HG03097 (cell line): ENCODE results near the gene KRTAP5-6.

Experiments
- ATAC-seq: cut with Tn5 transposase; IDR thresholded peaks from one replicate; pipeline ENCODE4 v1.9.1; 2021; ENCODE audit not compliant: unreplicated experiment, low FRiP score

Gene KRTAP5-6

GRCh38 chr11:1732418-1733008, 35.5 kb downstream of the KRTAP5-6 start:
- ATAC-seq: no peak

DNA sequence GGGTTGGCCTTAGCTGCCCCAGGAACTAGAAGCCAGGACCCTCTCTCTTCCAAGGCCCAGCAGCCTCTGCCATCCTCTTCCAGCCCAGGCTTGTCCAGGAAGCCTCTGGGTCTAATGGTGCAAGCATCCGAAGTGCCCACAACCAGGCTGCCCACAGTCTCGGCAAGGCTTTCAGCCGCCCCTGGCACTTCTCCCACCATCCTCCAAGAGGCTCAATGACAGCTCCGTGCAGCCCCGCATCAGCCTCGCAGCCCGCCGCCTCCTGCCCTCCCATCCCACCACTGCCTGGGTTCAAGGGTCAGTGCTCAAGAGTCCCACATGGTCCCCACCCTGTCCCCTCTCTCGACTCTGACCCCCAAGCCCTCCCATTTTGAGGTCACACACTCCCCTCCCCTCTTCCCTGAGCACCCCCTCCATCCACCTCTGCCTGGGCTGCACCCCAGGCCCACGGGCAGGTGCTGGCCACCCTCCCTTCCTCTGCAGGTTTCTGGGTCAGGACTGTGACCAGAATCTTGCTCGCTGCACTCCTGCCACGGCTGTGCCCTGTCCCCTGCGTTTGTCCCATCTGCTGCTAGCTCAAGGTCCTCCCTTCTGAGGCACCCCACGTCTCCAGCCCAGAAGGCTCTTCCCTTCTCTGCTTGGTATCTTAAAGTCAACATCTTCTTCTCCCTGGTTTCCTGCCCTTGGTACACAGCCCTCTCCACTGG, 36.2 kb downstream of the KRTAP5-6 start:
- no peak for ATAC-seq

GRCh38 chr11:1733716-1734640, 37.0 kb downstream of the KRTAP5-6 start:
- ATAC-seq: no peak

GRCh38 chr11:1734641-1735081, 37.7 kb downstream of the KRTAP5-6 start:
- ATAC-seq: no peak

DNA sequence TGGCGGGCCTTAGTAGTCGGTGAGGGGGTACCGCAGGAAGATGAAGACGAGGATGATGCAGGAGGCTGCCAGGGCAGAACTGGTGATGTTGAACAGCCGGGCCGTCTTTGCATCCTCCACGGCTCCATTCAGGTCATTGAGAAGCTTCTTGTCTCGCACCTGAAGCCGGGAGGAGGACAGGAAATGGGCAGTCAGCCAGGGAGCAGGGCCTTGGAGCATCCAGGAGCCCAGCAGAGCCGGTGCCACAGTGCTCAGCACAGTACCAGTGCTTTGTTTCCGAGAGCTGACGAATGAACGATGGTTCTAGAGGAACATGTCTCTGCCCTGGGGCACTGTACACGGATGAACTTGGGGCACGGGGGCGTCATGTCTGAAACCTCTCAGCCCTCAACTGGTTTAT, 38.3 kb downstream of the KRTAP5-6 start:
- no peak for ATAC-seq

DNA sequence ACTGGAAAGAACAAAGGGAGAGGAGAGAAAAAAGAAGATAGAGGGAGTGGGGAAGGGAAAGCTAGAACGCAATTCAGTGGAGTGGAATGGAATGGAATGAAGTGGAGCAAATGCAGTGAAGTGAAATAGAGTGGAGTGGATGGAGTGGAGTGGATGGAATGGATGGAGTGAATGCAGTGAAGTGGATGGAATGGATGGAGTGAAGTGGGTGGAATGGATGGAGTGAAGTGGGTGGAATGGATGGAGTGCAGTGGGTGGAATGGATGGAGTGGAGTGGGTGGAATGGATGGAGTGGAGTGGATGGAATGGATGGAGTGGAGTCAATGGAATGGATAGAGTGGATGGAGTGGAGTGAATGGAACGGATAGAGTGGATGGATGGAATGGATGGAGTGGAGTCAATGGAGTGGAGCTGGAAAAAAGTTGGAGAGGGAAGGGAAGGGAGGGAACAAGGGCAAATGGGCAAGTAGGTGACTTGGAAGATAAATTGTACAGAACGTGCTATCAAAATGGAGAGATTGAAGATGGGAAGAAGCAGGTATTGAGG, 39.5 kb downstream of the KRTAP5-6 start:
- ATAC-seq: no peak

- no peak for ATAC-seq
These were observed 40.2 kb downstream of the KRTAP5-6 start for GRCh38 chr11:1737080-1737757.

GRCh38 chr11:1738380-1738779, 41.4 kb downstream of the KRTAP5-6 start:
- no peak for ATAC-seq

- ATAC-seq: no peak
These were observed 42.6 kb downstream of the KRTAP5-6 start for GRCh38 chr11:1739576-1739975.

DNA sequence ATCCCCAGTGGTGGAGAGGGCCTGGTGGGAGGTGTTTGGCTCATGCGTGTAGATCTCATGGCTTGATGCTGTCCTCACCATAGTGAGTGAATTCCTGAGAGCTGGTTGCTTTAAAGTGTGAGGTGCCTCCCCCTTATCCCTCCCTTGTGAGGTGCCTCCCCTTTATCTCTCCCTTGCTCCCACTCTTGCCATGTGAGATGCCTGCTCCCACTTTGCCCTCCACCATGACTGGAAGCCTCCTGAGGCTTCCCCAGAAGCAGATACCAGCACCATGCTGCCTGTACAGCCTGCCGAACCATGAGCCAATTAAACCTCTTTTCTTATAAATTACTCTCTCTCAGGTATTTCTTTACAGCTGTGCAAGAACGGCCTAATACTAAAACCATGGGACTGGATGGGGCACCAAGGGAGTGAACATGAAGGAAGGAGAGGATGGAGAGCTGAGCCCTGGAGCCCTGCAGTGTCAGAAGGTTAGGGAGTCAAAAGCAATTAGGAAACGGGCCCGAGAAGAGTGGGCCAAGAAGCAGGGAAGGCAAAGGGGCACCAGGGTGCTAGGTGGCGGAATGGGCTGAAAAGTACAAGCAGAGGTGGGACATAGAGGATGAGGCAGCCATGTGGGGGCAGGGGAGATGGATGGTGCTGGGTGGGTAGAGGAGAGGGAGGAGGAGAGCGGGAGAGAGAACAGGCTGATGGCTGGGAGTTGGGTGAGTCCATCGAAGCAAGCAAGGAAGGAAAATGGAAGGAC, 44.0 kb downstream of the KRTAP5-6 start:
- no peak for ATAC-seq

DNA sequence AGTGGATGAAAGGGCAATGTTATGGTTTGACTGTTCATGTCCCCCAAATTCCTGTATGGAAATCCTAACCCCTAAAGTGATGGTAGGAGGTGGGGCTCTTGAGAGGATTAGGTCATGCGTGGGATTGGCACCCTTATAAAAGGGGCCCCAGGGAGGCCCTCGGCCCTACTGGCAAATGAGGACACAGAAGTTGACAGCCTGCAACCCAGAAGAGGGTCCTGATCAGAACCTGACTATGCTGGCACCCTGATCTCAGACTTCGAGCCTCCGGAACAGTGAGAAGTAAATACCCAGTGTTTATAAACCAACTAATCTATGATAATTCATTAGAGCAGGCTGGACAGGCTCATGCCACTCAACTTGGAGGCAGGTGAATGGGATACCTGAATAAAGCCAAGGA, 44.7 kb downstream of the KRTAP5-6 start:
- ATAC-seq: no peak

DNA sequence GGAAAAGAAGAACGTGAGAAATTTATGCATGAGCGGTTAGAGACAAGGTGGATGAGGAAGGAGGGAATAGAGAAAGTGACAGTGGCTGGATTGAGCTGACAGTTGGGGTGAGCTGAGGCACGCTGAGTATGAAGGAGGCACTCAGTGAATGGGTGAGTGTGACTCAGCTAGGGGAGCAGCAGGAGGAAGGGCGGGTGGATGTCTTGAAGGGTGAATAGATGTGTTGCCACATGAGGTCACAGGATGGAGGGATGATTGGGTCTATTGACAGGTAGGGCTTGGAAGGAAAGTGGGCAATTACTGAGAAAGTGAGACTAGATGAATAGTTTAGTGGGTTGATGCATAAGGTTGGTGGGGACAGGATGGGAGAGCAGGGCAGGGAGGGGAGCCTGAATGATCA, 45.4 kb downstream of the KRTAP5-6 start:
- ATAC-seq: no peak

- ATAC-seq: no peak
These were observed 46.0 kb downstream of the KRTAP5-6 start for GRCh38 chr11:1742869-1743584.

DNA sequence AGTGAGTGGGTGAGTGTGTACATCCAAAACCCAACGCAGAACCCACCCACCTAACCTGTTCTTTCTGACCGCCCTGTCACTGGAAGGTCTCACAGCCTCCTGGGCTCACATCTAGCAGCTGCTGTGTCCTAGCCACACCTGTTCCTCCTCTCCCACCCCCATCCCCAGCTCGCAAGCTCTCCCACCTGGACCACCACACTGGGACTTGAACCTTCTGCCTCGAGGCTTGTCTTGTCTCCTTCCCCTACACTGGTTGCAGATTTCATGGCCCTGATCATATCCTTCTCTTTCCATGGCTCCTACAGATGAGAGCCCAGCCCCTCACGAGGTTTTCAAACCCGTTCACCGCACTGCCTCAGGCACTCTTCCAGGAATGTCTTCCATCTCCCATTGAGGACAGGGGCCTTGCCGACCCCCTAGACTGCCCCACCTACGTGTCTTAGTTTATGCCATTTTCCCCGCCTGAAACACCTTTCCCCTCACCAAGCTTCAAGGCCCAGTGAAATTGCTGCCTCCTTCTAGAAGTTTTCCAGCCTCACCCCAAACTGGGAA, 46.7 kb downstream of the KRTAP5-6 start:
- no peak for ATAC-seq

DNA sequence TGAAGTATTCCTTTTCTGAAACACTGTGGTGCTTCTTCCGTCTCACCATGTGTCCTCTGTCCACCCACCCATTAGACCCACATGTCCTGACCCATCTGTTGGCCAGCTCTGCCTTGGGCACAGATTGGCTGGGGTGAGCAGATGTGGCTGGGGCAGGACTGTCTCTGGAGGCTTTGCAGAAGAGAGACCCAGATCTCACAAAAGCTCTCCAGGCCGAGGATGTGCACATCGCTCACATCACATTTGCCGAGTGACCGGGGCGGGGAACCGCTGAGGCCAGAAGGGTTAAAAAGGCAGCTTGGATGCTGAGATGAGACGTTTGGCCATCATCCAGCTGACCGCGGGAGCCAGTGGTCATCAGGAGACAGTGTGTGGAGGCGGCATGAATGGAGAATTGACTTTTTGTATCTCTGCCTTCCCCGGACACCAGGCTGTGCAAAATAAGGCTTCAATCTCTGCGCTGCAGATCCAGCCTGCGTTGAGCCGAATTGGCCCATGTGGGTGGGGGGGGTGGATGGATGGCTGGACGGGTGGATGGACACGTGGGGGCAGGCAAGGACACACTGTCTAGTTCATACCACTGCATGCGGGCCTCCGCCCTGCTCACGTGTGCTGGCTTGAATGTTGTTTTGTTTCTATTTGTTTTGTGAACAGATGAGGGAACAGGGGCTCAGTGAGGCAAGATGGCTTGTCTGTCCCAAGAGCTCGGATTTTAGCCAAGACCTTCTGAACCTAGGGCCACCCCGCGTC, 47.3 kb downstream of the KRTAP5-6 start:
- no peak for ATAC-seq

- no peak for ATAC-seq
These were observed 48.1 kb downstream of the KRTAP5-6 start for GRCh38 chr11:1744891-1745700.

DNA sequence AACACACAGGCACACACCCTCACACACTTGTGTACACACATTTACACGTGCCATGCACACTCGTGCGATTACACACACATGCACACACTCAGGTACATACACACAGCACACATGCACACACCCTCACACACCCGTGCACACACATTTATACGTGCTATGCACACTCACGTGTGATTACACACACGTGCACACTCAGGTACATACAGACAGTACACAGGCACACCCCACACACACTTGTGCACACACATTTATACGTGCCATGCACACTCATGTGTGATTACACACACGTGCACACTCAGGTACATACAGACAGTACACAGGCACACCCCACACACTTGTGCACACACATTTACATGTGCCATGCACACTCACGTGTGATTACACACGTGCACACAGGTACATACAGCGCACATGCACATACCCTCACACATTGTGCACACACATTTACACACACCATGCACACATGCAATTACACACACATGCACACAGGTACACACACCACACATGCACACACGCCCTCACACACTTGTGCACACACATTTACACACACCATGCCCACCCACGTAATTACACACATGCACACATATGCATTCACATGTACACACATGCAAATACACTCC, 48.8 kb downstream of the KRTAP5-6 start:
- no peak for ATAC-seq
